H1 (cell line): ENCODE data around the gene PUDP. TPM values are rescaled to one million over a fixed set of nuclear protein-coding genes. Genes with fewer than 3 reads are reported as not detected.

Experiments
- CTCF ChIA-PET: fragments of 300-600 bp; sonication (Branson Sonifier 250); formaldehyde crosslinking; loops from one replicate; lab custom pipeline; 2021; ENCODE audit not compliant: partially characterized antibody; lab: Charles Lee
- POLR2A ChIA-PET: fragments of 300-600 bp; sonication (Branson Sonifier 250); formaldehyde crosslinking; loops from one replicate; lab custom pipeline; 2021; ENCODE audit warnings: inconsistent platforms; ENCODE audit not compliant: partially characterized antibody; lab: Charles Lee
- DNase-seq, 2 experiments: peaks; one replicate each; pipeline versions ENCODE4 v3.0.0 to v3.0.0-alpha.2; 2010 to 2022; ENCODE audit warnings: low spot score in 2 of 2, low read depth in 1 of 2, mixed read lengths in 1 of 2
- FAIRE-seq: peaks from 2 replicates; lab custom pipeline; 2011; peaks lifted over from hg19 to GRCh38; lab: Jason Lieb, UNC
- H2AFZ ChIP-seq: 2 replicates; pipeline ENCODE4 v1.8.1; 2012; ENCODE audit warnings: low read length, inconsistent platforms
- H2AK5ac ChIP-seq: 2 replicates; pipeline ENCODE4 v1.6.1; 2013; ENCODE audit warnings: low read depth, low read length
- H2BK120ac ChIP-seq: replicated peaks from 2 replicates; pipeline ENCODE3; 2013; ENCODE audit warnings: low read depth, low read length, inconsistent platforms
- H2BK12ac ChIP-seq: 2 replicates; pipeline ENCODE4 v1.6.1; 2013; ENCODE audit warnings: low read depth, low read length
- H2BK15ac ChIP-seq: 2 replicates; pipeline ENCODE4 v1.6.1; 2013; ENCODE audit warnings: low read length
- H2BK20ac ChIP-seq: 2 replicates; pipeline ENCODE4 v1.6.1; 2013; ENCODE audit warnings: low read length
- H2BK5ac ChIP-seq: 2 replicates; pipeline ENCODE4 v1.6.1; 2013; ENCODE audit warnings: low read depth, low read length
- H3K14ac ChIP-seq: 2 replicates; pipeline ENCODE4 v1.6.1; 2013; ENCODE audit warnings: inconsistent platforms; ENCODE audit not compliant: insufficient read length
- H3K18ac ChIP-seq: 2 replicates; pipeline ENCODE4 v1.6.1; 2013; ENCODE audit warnings: low read length; ENCODE audit errors: extremely low read depth
- H3K23ac ChIP-seq: 2 replicates; pipeline ENCODE4 v1.6.1; 2013; ENCODE audit warnings: inconsistent platforms; ENCODE audit not compliant: insufficient read length
- H3K23me2 ChIP-seq: 2 replicates; pipeline ENCODE4 v1.6.1; 2013; ENCODE audit warnings: low read depth, low read length
- H3K27ac ChIP-seq: 2 replicates; pipeline ENCODE4 v1.6.1; 2011; ENCODE audit warnings: low read depth, low read length, inconsistent platforms
- H3K27me3 ChIP-seq, 4 experiments: replicated peaks in 1 of 4; 1 replicate in 1 of 4; 2 replicates in 3 of 4; pipeline versions ENCODE4 v1.6.1 to v1.8.1; 2011 to 2013; ENCODE audit warnings: low read length in 3 of 4, mild to moderate bottlenecking in 3 of 4, inconsistent platforms in 2 of 4, mixed read lengths in 2 of 4, moderate library complexity in 1 of 4; ENCODE audit not compliant: control insufficient read depth in 3 of 4, insufficient read depth in 3 of 4; ENCODE audit errors: extremely low read depth in 1 of 4
- H3K36me3 ChIP-seq, 4 experiments: 2 replicates each; pipeline versions ENCODE4 v1.6.1 to v1.8.1; 2011 to 2013; ENCODE audit warnings: mild to moderate bottlenecking in 4 of 4, low read length in 3 of 4, moderate library complexity in 2 of 4, control low read depth in 1 of 4, inconsistent platforms in 1 of 4; ENCODE audit not compliant: insufficient read depth in 4 of 4, control insufficient read depth in 2 of 4
- H3K4ac ChIP-seq: replicated peaks from 2 replicates; pipeline ENCODE3; 2013; ENCODE audit warnings: low read length, low read depth, mixed read lengths, inconsistent platforms; ENCODE audit not compliant: insufficient read length
- H3K4me1 ChIP-seq, 4 experiments: replicated peaks in 1 of 4; 1 replicate in 1 of 4; 2 replicates in 3 of 4; pipeline versions ENCODE4 v1.6.1 to v1.8.1; 2011 to 2013; ENCODE audit warnings: low read length in 3 of 4, inconsistent platforms in 2 of 4, mixed read lengths in 1 of 4; ENCODE audit not compliant: insufficient read depth in 4 of 4, control insufficient read depth in 3 of 4
- H3K4me2 ChIP-seq, 2 experiments: 2 replicates each; pipeline versions ENCODE4 v1.6.1 to v1.8.1; 2011 to 2013; ENCODE audit warnings: low read depth in 2 of 2, low read length in 2 of 2, control low read depth in 1 of 2, inconsistent platforms in 1 of 2, mild to moderate bottlenecking in 1 of 2; ENCODE audit not compliant: insufficient read depth in 1 of 2
- H3K4me3 ChIP-seq, 4 experiments: fragments of 200-600, 300-600 bp in 1 of 4; sonication (generic), shearing (Covaris generic), sonication (Bioruptor Twin) in 1 of 4; 2 replicates each; pipeline versions ENCODE4 v1.5.1 to v1.8.1; 2011 to 2016; ENCODE audit warnings: low read length in 4 of 4, low read depth in 3 of 4, control low read depth in 2 of 4, inconsistent platforms in 2 of 4, mild to moderate bottlenecking in 2 of 4, mixed read lengths in 1 of 4, moderate library complexity in 1 of 4; ENCODE audit not compliant: insufficient read depth in 2 of 4; ENCODE audit errors: extremely low read depth in 1 of 4
- H3K56ac ChIP-seq: replicated peaks from 2 replicates; pipeline ENCODE3; 2013; ENCODE audit warnings: low read depth, mild to moderate bottlenecking, mixed read lengths, low read length, inconsistent platforms; ENCODE audit not compliant: insufficient read length
- H3K79me1 ChIP-seq: 2 replicates; pipeline ENCODE4 v1.6.1; 2013; ENCODE audit warnings: low read depth, low read length, control low read depth
- H3K79me2 ChIP-seq, 2 experiments: 2 replicates each; pipeline versions ENCODE4 v1.6.1 to v1.8.1; 2012 to 2013; ENCODE audit warnings: low read length in 2 of 2, mild to moderate bottlenecking in 2 of 2, inconsistent platforms in 1 of 2; ENCODE audit not compliant: insufficient read depth in 2 of 2, control insufficient read depth in 1 of 2
- H3K9ac ChIP-seq, 4 experiments: replicated peaks in 1 of 4; 1 replicate in 1 of 4; 2 replicates in 3 of 4; pipeline versions ENCODE4 v1.6.1 to v1.8.1; 2011 to 2013; ENCODE audit warnings: low read depth in 3 of 4, low read length in 3 of 4, control low read depth in 2 of 4, mild to moderate bottlenecking in 2 of 4, moderate library complexity in 2 of 4, inconsistent platforms in 1 of 4; ENCODE audit errors: extremely low read depth in 1 of 4
- H3K9me3 ChIP-seq, 2 experiments: 2 replicates each; pipeline versions ENCODE4 v1.6.1 to v1.8.1; 2012 to 2013; ENCODE audit warnings: mild to moderate bottlenecking in 2 of 2, moderate library complexity in 2 of 2, control low read depth in 1 of 2, inconsistent platforms in 1 of 2, low read depth in 1 of 2, low read length in 1 of 2, mixed read lengths in 1 of 2; ENCODE audit not compliant: insufficient read depth in 2 of 2
- H4K20me1 ChIP-seq, 2 experiments: replicated peaks in 1 of 2; 2 replicates each; pipeline versions ENCODE3 to v1.8.1; 2011 to 2013; ENCODE audit warnings: inconsistent platforms in 2 of 2, low read length in 2 of 2, mild to moderate bottlenecking in 1 of 2; ENCODE audit not compliant: insufficient read depth in 2 of 2, control insufficient read depth in 1 of 2
- H4K5ac ChIP-seq: 2 replicates; pipeline ENCODE4 v1.6.1; 2013; ENCODE audit warnings: low read length, low read depth, mixed read lengths, inconsistent platforms; ENCODE audit not compliant: insufficient read length
- H4K8ac ChIP-seq: 2 replicates; pipeline ENCODE4 v1.8.0; 2013; ENCODE audit warnings: mild to moderate bottlenecking, moderate library complexity, low read length, inconsistent platforms; ENCODE audit not compliant: insufficient read depth; ENCODE audit errors: extremely low read depth
- H4K91ac ChIP-seq: replicated peaks from 2 replicates; pipeline ENCODE3; 2013; ENCODE audit warnings: low read length, mixed read lengths, inconsistent platforms; ENCODE audit not compliant: insufficient read length
- BCL11A ChIP-seq, 2 experiments: IDR thresholded peaks; one replicate each; pipeline ENCODE4 v1.6.1; 2011; ENCODE audit warnings: low read depth in 2 of 2, low read length in 2 of 2, mild to moderate bottlenecking in 2 of 2
- CBX5 ChIP-seq: fragments of 300-800, 300-1000 bp; sonication (generic); IDR thresholded peaks from 2 replicates; pipeline ENCODE4 v1.7.1; 2016; ENCODE audit warnings: antibody characterized with exemption, low read length, low read depth
- CBX8 ChIP-seq: fragments of 300-800, 300-1000 bp; sonication (generic); IDR thresholded peaks from 2 replicates; pipeline ENCODE4 v1.7.1; 2016; ENCODE audit warnings: low read depth, low read length, borderline replicate concordance
- CHD1 ChIP-seq: IDR thresholded peaks from 2 replicates; pipeline ENCODE4 v1.6.1; 2012; ENCODE audit warnings: low read depth, low read length, improper control_type of control experiment
- NRF1 ChIP-seq: IDR thresholded peaks from 2 replicates; pipeline ENCODE4 v1.6.1; 2011; ENCODE audit warnings: mild to moderate bottlenecking, low read depth, low read length, improper control_type of control experiment
- PHF8 ChIP-seq: fragments of 200-600 bp; sonication (generic); conservative IDR thresholded peaks from 2 replicates; pipeline ENCODE4 v1.7.1; 2012; ENCODE audit warnings: low read depth, mild to moderate bottlenecking, inconsistent platforms, low read length, moderate library complexity
- POLR2A ChIP-seq, 2 experiments: IDR thresholded peaks; 1 replicate in 1 of 2; 2 replicates in 1 of 2; pipeline ENCODE4 v1.6.1; 2011; ENCODE audit warnings: low read depth in 2 of 2, low read length in 2 of 2, mild to moderate bottlenecking in 2 of 2; ENCODE audit errors: control extremely low read depth in 1 of 2
- POU5F1 ChIP-seq: IDR thresholded peaks from 2 replicates; pipeline ENCODE4 v1.6.1; 2011; ENCODE audit warnings: low read depth, mild to moderate bottlenecking, low read length, moderate library complexity
- RFX5 ChIP-seq: IDR thresholded peaks from 2 replicates; pipeline ENCODE4 v1.6.1; 2011; ENCODE audit warnings: low read depth, low read length, improper control_type of control experiment, borderline replicate concordance
- SIX5 ChIP-seq: IDR thresholded peaks from 2 replicates; pipeline ENCODE4 v1.6.1; 2011; ENCODE audit warnings: mild to moderate bottlenecking, low read depth, low read length
- SP1 ChIP-seq: IDR thresholded peaks from 2 replicates; pipeline ENCODE4 v1.6.1; 2011; ENCODE audit warnings: low read depth, low read length
- SP2 ChIP-seq: IDR thresholded peaks from 2 replicates; pipeline ENCODE4 v1.6.1; 2012; ENCODE audit warnings: mild to moderate bottlenecking, low read length, inconsistent platforms
- TBP ChIP-seq: IDR thresholded peaks from 2 replicates; pipeline ENCODE4 v1.6.1; 2011; ENCODE audit warnings: low read depth, low read length, improper control_type of control experiment
- TCF12 ChIP-seq: IDR thresholded peaks from 2 replicates; pipeline ENCODE4 v1.6.1; 2011; ENCODE audit warnings: low read depth, mild to moderate bottlenecking, low read length
- TEAD4 ChIP-seq: IDR thresholded peaks from 2 replicates; pipeline ENCODE4 v1.6.1; 2012; ENCODE audit warnings: low read depth, low read length, inconsistent platforms, mixed read lengths
- WGBS, 2 experiments: shearing (Covaris generic) in 1 of 2; methylation state at CpG; one replicate each; pipeline versions ENCODE4 v1.1.6 to v1.1.7; 2013 to 2015; ENCODE audit warnings: low lambda C conversion rate in 2 of 2, mixed read lengths in 2 of 2, inconsistent platforms in 1 of 2, low coverage in 1 of 2, missing lambda C conversion rate in 1 of 2; ENCODE audit not compliant: insufficient replicate concordance in 2 of 2, insufficient coverage in 1 of 2, insufficient read length in 1 of 2; ENCODE audit errors: extremely low coverage in 1 of 2, missing lambda C conversion rate in 1 of 2; 5-methylcytosine and 5-hydroxymethylcytosine counted together
- polyA plus RNA-seq, 7 experiments: library from polyadenylated mRNA; depleted of rRNA in 3 of 7; stranded (reverse) in 5 of 7; unstranded in 2 of 7; fragments of >200 nt in 5 of 7; fragments of 200-250 nt in 2 of 7; gene quantifications; 1 replicate in 5 of 7; 2 replicates in 1 of 7; 4 replicates in 1 of 7; pipeline versions ENCODE4 v1.2.1 to v1.2.3, GENCODE V29; 2011 to 2013; ENCODE audit warnings: missing spikeins in 2 of 7, mixed read lengths in 2 of 7
- total RNA-seq: library from RNA; stranded (reverse); fragmentation: NEBNext Ultra II Directional; extraction: Animal tissue kit (Norgen Biotek cat#: 25700); gene quantifications from 2 replicates; pipeline ENCODE4 v1.2.1, GENCODE V29; 2021

The PUDP gene
- total and polyA plus RNA-seq, 2 of the 8 experiments (the other 6 are each of a cell fraction or from before 2014, with no cell fraction given) = 27.2 to 30.2 TPM

DNA sequence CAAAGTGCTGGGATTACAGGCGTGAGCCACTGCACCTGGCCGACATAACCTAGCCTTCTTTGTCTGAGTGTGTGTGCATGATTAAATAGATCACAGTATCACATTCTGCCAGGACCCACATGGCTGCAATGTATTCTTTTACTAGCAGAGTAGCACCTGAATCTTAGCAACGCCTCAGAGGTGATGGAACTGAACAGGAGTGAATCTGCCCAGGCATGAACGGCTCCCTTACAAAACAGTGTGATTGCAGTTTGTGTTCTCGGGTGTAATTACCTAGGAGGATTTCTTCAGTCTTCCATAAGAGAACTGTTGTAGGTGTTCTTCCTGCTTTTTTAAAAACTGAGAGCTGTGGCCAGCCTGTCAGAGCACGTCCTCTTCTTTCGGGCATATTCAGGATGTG is 123.1 kb downstream of the PUDP start:
- FAIRE-seq = peak; percentile 70
- H3K79me1 ChIP-seq = no peaks in the 10 kb centered on the region

More for the DNA sequence above, 123.1 kb downstream of the PUDP start:
- Histone ChIP-seq H3K36me3 (no peaks in the 10 kb centered on the region), H3K4me3 (no peak overlapping the region), H3K79me2 (no peaks in the 10 kb centered on the region), H2BK20ac (no peak overlapping the region), H2BK12ac (no peak overlapping the region), H3K4me1 (no peaks in the 10 kb centered on the region), H4K5ac (no peak overlapping the region), H2BK15ac (no peak overlapping the region), H3K27ac (no peak overlapping the region), H4K20me1 (no peaks in the 10 kb centered on the region), H4K8ac (no peak overlapping the region), H2AFZ (no peak overlapping the region), H3K27me3 (no peaks in the 10 kb centered on the region)
- no peak for DNase-seq
- 86% methylated on average over 6 of the region's 7 CpGs; no CpG with 5 or more reads in 1 of the 2 experiments for WGBS, 2 experiments
- no peak for TF ChIP-seq CBX8
- no peak for TF ChIP-seq POLR2A (IDR thresholded peaks at IDR 0.05; ENCODE audit: control extremely low read depth in 1 of 2, low read depth in 2 of 2, low read length in 2 of 2)
- TF ChIP-seq SP2 = no peak
- TF ChIP-seq NRF1 = no peak
- no peak for TF ChIP-seq TBP
- no peak for TF ChIP-seq SP1
- no peak for TF ChIP-seq TCF12
- TF ChIP-seq RFX5 = no peak
- no peak for TF ChIP-seq CBX5
- TF ChIP-seq POU5F1 = no peak
- TF ChIP-seq SIX5 = no peak
- TF ChIP-seq CHD1 = no peak
- no peak for TF ChIP-seq PHF8
- TF ChIP-seq BCL11A (IDR thresholded peaks at IDR 0.05; ENCODE audit: low read depth in 2 of 2, low read length in 2 of 2) = no peak
- TF ChIP-seq TEAD4 = no peak
- TF ChIP-seq, all 59 proteins: peak for 0
- Histone ChIP-seq H2BK120ac (no peak overlapping the region), H3K56ac (no peak overlapping the region), H4K91ac (no peak overlapping the region), H3K14ac (no peak overlapping the region), H3K18ac (no peak overlapping the region), H3K23ac (no peak overlapping the region), H3K4me2 (no peak overlapping the region), H2AK5ac (no peak overlapping the region), H3K4ac (no peak overlapping the region), H3K9me3 (no peaks in the 10 kb centered on the region), H3K23me2 (no peaks in the 10 kb centered on the region), H2BK5ac (no peak overlapping the region), H3K9ac (no peak overlapping the region)
- ChIA-PET CTCF (no interaction called here), POLR2A (no interaction called here)
